Stimulated activated naive B cell treated with anti-CD40 and anti-IgM and Interleukin-4, amounts not matched to agents 10 μg/mL and 1 μg/mL and 100 μg/mL, for 72 hours (primary cell): Measurements from ENCODE around the gene TIGD7.
"Not testable (repeated sequence)": the region's sequence is repeated elsewhere in the genome, so short reads cannot be mapped to it uniquely, and the experiment has no call there.

Experiments
- ATAC-seq, 2 donors: fragments of 150-1000 bp; cut with Tn5 transposase; replicated peaks; 2 replicates each; pipeline ENCODE4 v1.10.0; 2021; ENCODE audit warnings: moderate library complexity in 1 of 2
- DNase-seq: peaks from one replicate; pipeline ENCODE4 v3.0.0; 2021
- H3K27ac Mint-ChIP-seq: one replicate; pipeline ENCODE4 v1.8.0; 2022; ENCODE audit warnings: mild to moderate bottlenecking, mixed read lengths
- H3K27me3 Mint-ChIP-seq, 2 donors: one replicate each; pipeline ENCODE4 v1.8.0; 2022; ENCODE audit warnings: mixed read lengths in 2 of 2
- H3K36me3 Mint-ChIP-seq, 2 donors: one replicate each; pipeline ENCODE4 v1.8.0; 2022; ENCODE audit warnings: mixed read lengths in 2 of 2, mild to moderate bottlenecking in 1 of 2
- H3K4me1 Mint-ChIP-seq, 2 donors: one replicate each; pipeline ENCODE4 v1.8.0; 2022; ENCODE audit warnings: mixed read lengths in 2 of 2, mild to moderate bottlenecking in 1 of 2
- H3K4me3 Mint-ChIP-seq, 2 donors: one replicate each; pipeline ENCODE4 v1.8.0; 2022; ENCODE audit warnings: mild to moderate bottlenecking in 2 of 2, mixed read lengths in 2 of 2, moderate library complexity in 1 of 2
- H3K9me3 Mint-ChIP-seq, 2 donors: one replicate each; pipeline ENCODE4 v1.8.0; 2022; ENCODE audit warnings: mixed read lengths in 2 of 2, mild to moderate bottlenecking in 1 of 2

TIGD7 gene

GRCh38 chr16:3295783-3296182 lies 9.4 kb downstream of the TIGD7 start:
- Mint-ChIP-seq H3K4me3 (no peak overlapping the region), H3K27ac (no peak overlapping the region), H3K9me3 (peaks cover 32 to 38% of the 10 kb centered on the region in 2 donors), H3K27me3 (no peaks in the 10 kb centered on the region), H3K36me3 (peaks cover 72 to 75% of the 10 kb centered on the region in 2 donors), H3K4me1 (peaks cover 14 to 23% of the 10 kb centered on the region in 2 donors)
- DNase-seq (no peak), ATAC-seq (no peak)

GRCh38 chr16:3295209-3295608 lies 10.0 kb downstream of the TIGD7 start:
- H3K27ac Mint-ChIP-seq: no peak overlapping the region
- H3K36me3 Mint-ChIP-seq: peaks cover 72 to 75% of the 10 kb centered on the region in 2 donors
- no peaks in the 10 kb centered on the region for H3K27me3 Mint-ChIP-seq
- ATAC-seq (no peak), DNase-seq (no peak)
- peaks cover 32 to 34% of the 10 kb centered on the region in 2 donors for H3K9me3 Mint-ChIP-seq
- H3K4me3 Mint-ChIP-seq: no peak overlapping the region
- H3K4me1 Mint-ChIP-seq: peaks cover 14 to 28% of the 10 kb centered on the region in 2 donors

- Mint-ChIP-seq H3K36me3 (peaks cover 82 to 85% of the 10 kb centered on the region in 2 donors), H3K27me3 (no peaks in the 10 kb centered on the region), H3K9me3 (peaks cover 27 to 28% of the 10 kb centered on the region in 2 donors)
These were observed 12.6 kb downstream of the TIGD7 start for GRCh38 chr16:3292604-3293003.

GRCh38 chr16:3289998-3290673 lies 15.1 kb downstream of the TIGD7 start:
- Mint-ChIP-seq H3K27me3 (no peaks in the 10 kb centered on the region), H3K9me3 (peaks cover 22 to 28% of the 10 kb centered on the region in 2 donors), H3K4me3 (no peak overlapping the region), H3K4me1 (peaks cover 12 to 45% of the 10 kb centered on the region in 2 donors), H3K36me3 (peaks cover 85 to 89% of the 10 kb centered on the region in 2 donors), H3K27ac (peak overlapping the region; percentile 69)
- ATAC-seq (no peak), DNase-seq (no peak)

More at GRCh38 chr16:3292604-3293003, 12.6 kb downstream of the TIGD7 start:
- ATAC-seq (peak in 1 of 2 donors; percentile 10), DNase-seq (no peak)
- no peak overlapping the region for H3K4me3 Mint-ChIP-seq
- H3K27ac Mint-ChIP-seq: peak overlapping the region; percentile 3
- H3K4me1 Mint-ChIP-seq: peaks cover 14 to 28% of the 10 kb centered on the region in 2 donors

GRCh38 chr16:3285131-3285530 lies 20.1 kb downstream of the TIGD7 start:
- H3K36me3 Mint-ChIP-seq: peaks cover 58 to 62% of the 10 kb centered on the region in 2 donors

GRCh38 chr16:3283543-3284447 lies 21.4 kb downstream of the TIGD7 start:
- Mint-ChIP-seq H3K27ac (peak overlapping the region; percentile 99), H3K9me3 (peaks cover 0 to 3% of the 10 kb centered on the region in 2 donors), H3K4me3 (peak overlapping the region; percentile 95 to 98), H3K27me3 (no peaks in the 10 kb centered on the region), H3K4me1 (peaks cover 10 to 39% of the 10 kb centered on the region in 2 donors), H3K36me3 (peaks cover 45 to 50% of the 10 kb centered on the region in 2 donors)
- DNase-seq: no peak
- ATAC-seq: no peak

More at GRCh38 chr16:3285131-3285530, 20.1 kb downstream of the TIGD7 start:
- H3K9me3 Mint-ChIP-seq: peaks cover 0 to 5% of the 10 kb centered on the region in 2 donors
- peak overlapping the region; percentile 95 to 98 for H3K4me3 Mint-ChIP-seq
- H3K4me1 Mint-ChIP-seq: peaks cover 10 to 39% of the 10 kb centered on the region in 2 donors
- H3K27ac Mint-ChIP-seq: peak overlapping the region; percentile 31
- no peaks in the 10 kb centered on the region for H3K27me3 Mint-ChIP-seq
- no peak for ATAC-seq
- DNase-seq: no peak

- H3K4me3 Mint-ChIP-seq: peak within 1 kb of the TSS; percentile 95 to 98
- no peaks in the 10 kb centered on the region for H3K9me3 Mint-ChIP-seq
- ATAC-seq: peak; percentile 87 to 89
- H3K27ac Mint-ChIP-seq: peak within 1 kb of the TSS; percentile 99
- peak; percentile 92 for DNase-seq
- peaks cover 10 to 39% of the 10 kb centered on the region in 2 donors for H3K4me1 Mint-ChIP-seq
- no peaks in the 10 kb centered on the region for H3K27me3 Mint-ChIP-seq
- peaks cover 36 to 41% of the 10 kb centered on the region in 2 donors for H3K36me3 Mint-ChIP-seq
These were observed 22.3 kb downstream of the TIGD7 start, which contains the start of gene ZNF263 for GRCh38 chr16:3282730-3283542. ZNF263 (plus strand) TSS chr16:3283491; CDS start chr16:3283819, 328 bp downstream.

GRCh38 chr16:3282103-3282729 lies 23.0 kb downstream of the TIGD7 start:
- Mint-ChIP-seq H3K4me1 (peaks cover 10 to 39% of the 10 kb centered on the region in 2 donors), H3K36me3 (peaks cover 29 to 36% of the 10 kb centered on the region in 2 donors), H3K4me3 (peak overlapping the region; percentile 95 to 98), H3K27me3 (no peaks in the 10 kb centered on the region), H3K27ac (peak overlapping the region; percentile 99), H3K9me3 (no peaks in the 10 kb centered on the region)
- DNase-seq (no peak), ATAC-seq (peak; percentile 52 to 54)

GRCh38 chr16:3281222-3281820 lies 23.9 kb downstream of the TIGD7 start:
- no peaks in the 10 kb centered on the region for H3K27me3 Mint-ChIP-seq
- H3K9me3 Mint-ChIP-seq: no peaks in the 10 kb centered on the region
- peak overlapping the region; percentile 95 to 98 for H3K4me3 Mint-ChIP-seq
- H3K4me1 Mint-ChIP-seq: peaks cover 10 to 34% of the 10 kb centered on the region in 2 donors
- H3K36me3 Mint-ChIP-seq: peaks cover 22 to 30% of the 10 kb centered on the region in 2 donors
- H3K27ac Mint-ChIP-seq: no peak overlapping the region
- no peak for DNase-seq
- ATAC-seq: no peak

- no peaks in the 10 kb centered on the region for H3K4me1 Mint-ChIP-seq
- no peak for DNase-seq
- no peaks in the 10 kb centered on the region for H3K9me3 Mint-ChIP-seq
- no peaks in the 10 kb centered on the region for H3K27me3 Mint-ChIP-seq
- no peaks in the 10 kb centered on the region for H3K36me3 Mint-ChIP-seq
- no peak overlapping the region for H3K4me3 Mint-ChIP-seq
- ATAC-seq: no peak
- H3K27ac Mint-ChIP-seq: no peak overlapping the region
These were observed 28.6 kb downstream of the TIGD7 start for GRCh38 chr16:3276679-3277078.

GRCh38 chr16:3274947-3275346 lies 30.3 kb downstream of the TIGD7 start:
- H3K36me3 Mint-ChIP-seq: peaks cover 0 to 2% of the 10 kb centered on the region in 2 donors
- no peaks in the 10 kb centered on the region for H3K4me1 Mint-ChIP-seq
- no peak for DNase-seq
- H3K4me3 Mint-ChIP-seq: no peak overlapping the region
- no peak overlapping the region for H3K27ac Mint-ChIP-seq
- no peaks in the 10 kb centered on the region for H3K27me3 Mint-ChIP-seq
- no peak for ATAC-seq
- no peaks in the 10 kb centered on the region for H3K9me3 Mint-ChIP-seq

GRCh38 chr16:3274490-3274889 lies 30.7 kb downstream of the TIGD7 start:
- no peaks in the 10 kb centered on the region for H3K4me1 Mint-ChIP-seq
- peaks cover 0 to 3% of the 10 kb centered on the region in 2 donors for H3K36me3 Mint-ChIP-seq
- H3K4me3 Mint-ChIP-seq: no peak overlapping the region
- no peak for ATAC-seq
- H3K27ac Mint-ChIP-seq: no peak overlapping the region
- no peaks in the 10 kb centered on the region for H3K27me3 Mint-ChIP-seq
- DNase-seq: no peak
- H3K9me3 Mint-ChIP-seq: no peaks in the 10 kb centered on the region

- not testable (repeated sequence) for DNase-seq, H3K9me3 Mint-ChIP-seq, H3K4me1 Mint-ChIP-seq, H3K27ac Mint-ChIP-seq, ATAC-seq, H3K27me3 Mint-ChIP-seq, H3K4me3 Mint-ChIP-seq
- peaks cover 20 to 24% of the 10 kb centered on the region in 2 donors for H3K36me3 Mint-ChIP-seq
These were observed 33.9 kb downstream of the TIGD7 start for GRCh38 chr16:3271281-3271680.
